NCI-H524 treated with DMSO at 0.1 percent for 48 hours (cell line): ENCODE results near the gene CCDC17.
A peak's percentile ranks its signal among the peaks of the same experiment; 100 is the strongest.
"Not testable (repeated sequence)": the region's sequence is repeated elsewhere in the genome, so short reads cannot be mapped to it uniquely, and the experiment has no call there.

ENCODE experiments used
- DNase-seq: peaks from one replicate; lab custom pipeline; 2025; lab: John Stamatoyannopoulos, UW

CCDC17 gene

DNA sequence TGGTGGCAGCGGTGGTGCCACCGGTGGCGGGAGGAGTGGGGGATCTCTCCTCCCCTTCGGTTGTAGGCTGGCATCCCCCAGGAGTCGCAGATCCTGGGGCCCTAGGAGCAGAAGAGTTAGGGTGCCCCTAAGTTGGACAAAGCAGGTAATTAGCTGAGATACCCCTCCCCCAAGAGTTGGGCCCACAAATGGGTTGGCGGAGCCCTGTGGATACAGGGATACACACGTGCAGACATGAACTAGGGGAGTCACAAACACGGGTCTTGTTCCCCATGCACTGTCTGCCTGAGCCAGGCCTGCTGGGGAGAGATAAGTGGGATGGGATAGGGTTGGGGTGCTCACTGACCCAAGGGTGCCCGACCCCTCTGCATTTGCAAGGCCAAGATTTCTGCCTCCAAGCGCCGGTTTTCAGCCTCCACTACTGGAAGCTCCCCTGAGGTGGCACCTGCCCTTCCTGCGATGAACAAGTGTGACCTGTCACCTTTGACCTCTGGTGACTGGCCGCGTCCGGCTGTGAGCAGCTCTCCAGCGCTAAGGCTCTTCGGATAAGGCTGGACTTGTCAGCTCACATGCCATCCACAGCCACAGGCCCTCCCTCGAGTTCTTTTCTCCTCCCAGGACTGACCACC lies 1.8 kb downstream of the CCDC17 start:
- no peak for DNase-seq

GRCh38 chr1:45621501-45621836 lies 2.4 kb downstream of the CCDC17 start:
- DNase-seq = no peak

- no peak for DNase-seq
Observed at GRCh38 chr1:45620588-45621500, 3.0 kb downstream of the CCDC17 start.

DNA sequence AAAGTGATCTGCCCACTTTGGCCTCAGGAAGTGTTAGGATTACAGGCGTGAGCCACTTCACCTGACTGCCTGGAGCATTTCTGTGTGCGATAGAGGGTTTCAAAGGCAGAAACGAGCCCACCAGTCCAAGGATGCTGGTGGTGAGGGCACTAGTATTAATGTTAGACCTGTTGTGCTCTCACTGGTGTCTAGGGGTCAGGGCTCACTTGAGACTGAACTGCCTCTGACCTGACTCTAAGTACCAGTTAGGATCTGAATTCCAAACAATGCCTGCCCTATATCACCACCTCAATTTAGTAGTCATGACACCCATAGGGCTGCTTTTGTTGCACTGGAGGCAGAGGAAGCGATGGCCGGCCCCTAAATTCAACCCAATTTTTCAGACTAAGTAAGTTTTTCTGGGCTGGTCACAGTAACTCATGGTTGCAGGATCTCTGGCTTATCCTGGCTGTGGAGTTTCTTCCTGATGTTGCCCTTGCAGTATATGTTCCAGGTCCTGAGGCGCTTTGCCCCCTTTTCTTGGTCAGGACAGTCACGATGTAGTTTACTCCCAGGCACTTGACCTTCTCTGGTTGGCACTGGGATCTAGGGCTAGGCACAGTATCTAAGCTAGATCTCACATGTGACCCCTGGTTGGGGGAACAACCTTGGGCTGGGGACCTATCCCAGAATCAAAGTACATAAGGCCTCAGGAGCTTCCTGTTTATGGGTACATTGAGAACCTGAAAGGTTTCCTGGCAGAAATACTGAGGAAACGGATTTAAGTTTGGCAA lies 4.5 kb downstream of the CCDC17 start:
- no peak for DNase-seq

DNA sequence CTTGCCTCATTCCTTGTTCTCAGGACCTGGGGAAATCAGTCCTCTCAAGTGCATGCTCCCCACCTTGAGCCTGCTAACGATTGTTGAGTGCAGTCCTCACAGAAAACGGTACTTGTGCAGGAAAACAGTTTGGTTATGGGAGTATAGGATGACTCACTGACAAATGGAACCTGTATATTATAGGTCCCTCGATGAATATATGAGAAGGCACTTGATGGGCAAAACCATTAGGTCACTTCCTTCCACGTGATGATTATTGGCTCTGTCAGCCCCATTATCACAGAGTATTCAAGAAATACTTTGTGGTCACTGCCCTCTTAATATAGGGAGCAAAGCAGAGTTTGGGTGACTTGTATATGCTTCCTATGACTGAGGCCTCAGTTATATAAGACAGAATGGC lies 6.2 kb downstream of the CCDC17 start:
- DNase-seq = no peak

DNA sequence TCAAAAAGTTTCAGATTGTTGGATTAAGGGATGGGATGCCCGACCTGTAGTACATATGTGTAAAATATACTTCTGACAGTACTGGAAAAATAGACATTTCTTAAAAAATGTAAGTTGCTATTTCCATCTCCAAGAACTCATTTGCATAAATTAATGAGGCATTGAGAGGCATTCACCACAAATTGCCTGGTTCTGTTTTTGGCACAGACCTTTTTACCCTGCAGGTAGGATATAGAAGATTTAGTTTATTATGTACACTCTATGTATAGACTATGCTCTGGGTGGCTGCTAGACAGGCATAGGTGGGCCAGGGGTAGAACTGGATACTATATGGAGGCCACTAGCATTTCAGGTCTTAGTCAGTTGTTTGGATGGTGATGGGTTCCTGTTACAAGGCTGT lies 8.0 kb downstream of the CCDC17 start:
- DNase-seq = no peak

GRCh38 chr1:45612941-45613579 lies 10.8 kb downstream of the CCDC17 start:
- DNase-seq = no peak

DNA sequence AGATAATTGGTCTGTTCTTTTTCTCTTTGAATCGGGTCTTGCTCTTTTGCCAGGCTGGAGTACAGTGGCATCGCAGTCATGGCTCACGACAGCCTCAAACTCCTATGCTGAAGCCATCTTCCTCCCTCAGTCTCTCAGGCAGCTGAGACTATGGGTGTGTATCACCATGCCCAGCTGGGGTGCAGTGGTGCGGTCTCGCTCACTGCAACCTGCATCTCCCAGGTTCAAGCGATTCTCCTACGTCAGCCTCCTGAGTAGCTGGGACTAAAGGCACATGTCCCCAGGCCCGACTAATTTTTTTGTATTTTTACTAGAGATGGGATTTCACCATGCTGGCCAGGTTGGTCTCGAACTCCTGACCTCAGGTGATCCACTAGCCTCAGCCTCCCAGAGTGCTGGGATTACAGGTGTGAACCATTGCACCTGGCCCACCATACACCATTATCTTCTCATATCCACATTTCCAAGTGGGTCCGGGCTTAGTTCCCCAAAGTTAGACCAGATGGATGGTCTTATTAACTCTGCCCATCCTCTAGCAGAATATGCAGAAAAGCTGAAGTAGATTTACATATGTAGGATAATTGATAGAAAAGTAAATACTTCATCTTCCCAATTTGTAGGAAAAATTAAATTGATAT lies 13.1 kb downstream of the CCDC17 start:
- DNase-seq = no peak

DNA sequence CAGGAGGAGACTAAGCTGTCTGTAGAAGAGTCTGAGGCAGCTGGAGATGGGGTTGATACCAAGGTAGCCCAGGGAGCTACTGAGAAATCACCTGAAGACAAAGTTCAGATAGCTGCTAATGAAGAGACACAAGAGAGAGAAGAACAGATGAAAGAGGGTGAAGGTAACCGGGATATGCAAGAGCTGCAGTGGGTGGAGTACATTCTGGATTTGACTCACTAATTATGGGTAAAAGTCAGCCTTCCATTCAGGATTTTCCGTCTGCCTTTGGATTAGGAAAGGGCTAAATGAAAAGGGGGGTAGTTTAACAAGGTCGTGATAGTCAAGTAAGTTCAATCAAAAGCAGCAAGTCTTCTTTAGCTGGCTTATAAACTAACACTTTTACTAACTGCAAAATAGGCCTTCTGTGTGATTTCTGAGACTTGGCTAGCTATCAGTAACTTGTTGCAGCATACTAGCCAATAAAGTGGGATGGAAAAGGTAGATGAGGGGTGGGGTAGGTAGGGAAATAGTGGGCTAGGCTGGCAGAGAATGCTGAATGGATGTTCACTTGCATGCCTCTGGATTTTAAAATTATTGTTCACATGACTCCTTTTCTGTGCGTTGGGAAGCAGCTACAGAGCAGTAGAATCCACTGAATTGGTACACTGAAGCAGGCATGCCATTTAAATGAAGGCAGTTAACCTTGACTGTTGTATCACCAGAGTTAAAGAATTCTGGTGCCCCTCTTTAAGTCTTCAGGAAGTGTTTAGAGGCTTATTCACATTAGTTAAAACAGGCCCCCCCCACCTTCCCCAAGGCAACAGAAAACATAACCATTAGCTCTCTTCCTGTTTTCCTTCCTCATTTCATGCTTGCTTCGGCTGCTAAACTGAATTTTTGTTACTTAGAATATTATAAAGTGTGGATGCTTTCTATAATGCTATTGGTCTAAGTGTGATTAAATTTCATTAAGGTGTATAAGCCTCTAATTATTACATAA lies 15.4 kb downstream of the CCDC17 start:
- no peak for DNase-seq

DNA sequence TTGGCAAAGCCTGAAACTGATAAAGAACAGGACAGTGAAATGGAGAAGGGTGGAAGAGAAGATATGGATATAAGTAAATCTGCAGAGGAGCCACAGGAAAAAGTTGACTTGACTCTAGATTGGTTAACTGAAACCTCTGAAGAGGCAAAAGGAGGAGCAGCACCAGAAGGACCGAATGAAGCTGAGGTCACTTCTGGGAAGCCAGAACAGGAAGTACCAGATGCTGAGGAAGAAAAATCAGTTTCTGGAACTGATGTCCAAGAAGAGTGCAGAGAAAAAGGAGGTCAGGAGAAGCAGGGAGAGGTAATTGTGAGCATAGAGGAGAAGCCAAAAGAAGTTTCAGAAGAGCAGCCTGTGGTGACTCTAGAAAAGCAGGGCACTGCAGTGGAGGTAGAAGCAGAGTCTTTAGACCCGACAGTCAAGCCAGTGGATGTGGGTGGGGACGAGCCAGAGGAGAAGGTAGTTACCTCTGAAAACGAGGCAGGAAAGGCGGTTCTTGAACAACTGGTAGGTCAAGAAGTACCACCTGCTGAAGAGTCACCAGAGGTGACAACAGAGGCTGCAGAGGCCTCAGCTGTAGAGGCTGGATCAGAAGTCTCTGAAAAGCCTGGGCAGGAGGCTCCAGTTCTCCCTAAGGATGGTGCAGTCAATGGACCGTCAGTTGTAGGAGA lies 16.3 kb downstream of the CCDC17 start:
- no peak for DNase-seq

DNA sequence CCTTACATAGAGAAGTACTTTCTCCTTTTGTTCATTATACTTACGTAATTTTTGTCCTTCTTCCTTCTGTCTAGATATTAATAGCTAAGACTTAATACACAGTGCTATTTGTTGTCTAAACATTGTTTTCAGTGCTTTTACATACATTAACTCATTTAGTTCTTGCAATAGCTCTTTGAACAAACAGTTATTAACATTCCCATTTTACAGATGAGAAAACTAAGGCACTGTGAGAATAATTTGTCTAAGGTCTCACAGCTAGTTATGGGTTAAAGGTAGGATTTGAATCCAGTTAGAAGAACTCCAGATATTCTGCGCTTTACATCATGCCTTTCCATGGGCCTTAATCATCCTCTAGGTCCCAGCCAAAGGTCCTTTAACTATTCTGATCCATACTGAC lies 19.6 kb downstream of the CCDC17 start:
- DNase-seq = no peak

- not testable (repeated sequence) for DNase-seq
Observed at GRCh38 chr1:45596765-45597164, 27.1 kb downstream of the CCDC17 start.

- DNase-seq = no peak
Observed at GRCh38 chr1:45594412-45594811, 29.4 kb downstream of the CCDC17 start.

DNA sequence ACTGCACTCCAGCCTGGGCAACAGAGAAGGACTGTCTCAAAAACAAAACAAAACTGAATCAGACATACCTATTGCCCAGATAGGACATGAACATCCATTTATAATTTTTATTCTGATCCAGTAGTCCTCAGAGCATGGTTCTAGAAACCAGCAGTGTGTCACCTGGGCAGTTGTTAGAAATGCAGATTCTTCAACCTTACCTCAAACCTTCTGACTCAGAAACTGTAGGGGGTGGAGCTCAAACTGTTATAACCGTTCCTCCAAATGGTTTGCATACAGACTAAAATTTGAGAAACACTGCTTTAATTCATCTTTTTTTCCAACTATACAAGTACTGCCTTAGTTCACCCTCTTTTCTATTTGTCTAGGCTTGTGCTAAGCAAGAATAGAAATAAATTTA lies 34.0 kb downstream of the CCDC17 start:
- DNase-seq = no peak

DNA sequence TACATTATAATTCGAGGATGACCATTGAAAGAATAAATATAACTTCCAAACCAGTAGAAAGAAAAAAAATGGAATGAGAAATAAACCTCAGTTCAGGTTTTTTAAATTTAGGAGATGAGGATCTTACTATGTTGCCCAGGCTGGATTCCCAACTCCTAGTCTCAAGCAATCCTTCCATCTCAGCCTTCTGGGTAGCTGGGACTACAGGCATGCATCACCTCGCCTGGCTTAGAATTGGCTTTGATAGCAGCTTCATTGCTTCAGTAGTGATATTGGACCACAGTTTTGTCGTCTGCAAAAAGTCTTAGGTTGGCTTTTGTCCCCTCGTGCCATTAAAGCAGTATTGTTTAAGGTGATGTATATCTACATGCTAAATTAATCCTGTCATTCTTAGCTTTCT lies 37.1 kb downstream of the CCDC17 start:
- DNase-seq = no peak

DNA sequence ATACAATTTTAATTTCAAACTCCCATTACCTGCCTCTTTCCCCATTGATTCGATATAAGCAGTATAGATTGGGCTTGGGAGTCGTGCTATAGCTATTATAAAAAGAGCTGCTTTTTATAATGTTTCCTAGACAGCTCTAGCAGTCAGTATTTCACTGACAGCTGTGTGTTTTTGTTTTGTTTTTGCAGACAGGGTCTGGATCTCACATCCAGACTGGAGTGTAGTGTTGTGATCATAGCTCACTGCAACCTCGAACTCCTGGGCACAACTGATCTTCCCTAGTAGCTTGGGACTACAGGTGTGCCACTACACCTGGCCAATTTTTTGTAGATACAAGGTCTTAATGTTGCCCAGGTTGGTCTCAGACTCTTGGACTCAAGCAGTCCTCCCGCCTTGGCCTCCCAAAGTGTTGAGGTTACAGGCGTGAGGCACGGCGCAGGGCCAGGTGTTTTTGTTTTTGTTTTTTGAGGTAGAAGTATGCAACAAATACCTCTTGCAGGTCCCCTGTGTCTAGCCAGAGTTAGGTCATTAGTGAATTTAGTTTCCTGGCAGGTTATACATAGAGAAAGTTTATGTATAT lies 38.3 kb downstream of the CCDC17 start:
- no peak for DNase-seq

DNA sequence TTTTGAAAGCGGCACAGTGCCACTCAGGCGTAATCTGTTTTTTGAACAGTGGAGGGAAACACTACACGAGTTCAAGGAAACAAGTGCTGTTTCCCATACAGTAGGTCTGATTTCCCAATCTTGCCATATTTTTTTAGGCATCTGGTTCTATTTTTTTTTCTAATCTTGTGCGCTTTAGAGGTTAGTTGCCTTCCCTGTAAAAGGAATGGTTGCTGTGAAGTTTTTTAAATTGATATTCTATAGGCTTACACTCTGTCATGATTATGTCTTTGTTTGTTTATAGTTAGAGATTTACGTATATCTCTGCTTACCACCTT lies 38.8 kb downstream of the CCDC17 start:
- no peak for DNase-seq

- DNase-seq = peak; percentile 39
Observed at GRCh38 chr1:45584351-45585109, 39.3 kb downstream of the CCDC17 start.

DNA sequence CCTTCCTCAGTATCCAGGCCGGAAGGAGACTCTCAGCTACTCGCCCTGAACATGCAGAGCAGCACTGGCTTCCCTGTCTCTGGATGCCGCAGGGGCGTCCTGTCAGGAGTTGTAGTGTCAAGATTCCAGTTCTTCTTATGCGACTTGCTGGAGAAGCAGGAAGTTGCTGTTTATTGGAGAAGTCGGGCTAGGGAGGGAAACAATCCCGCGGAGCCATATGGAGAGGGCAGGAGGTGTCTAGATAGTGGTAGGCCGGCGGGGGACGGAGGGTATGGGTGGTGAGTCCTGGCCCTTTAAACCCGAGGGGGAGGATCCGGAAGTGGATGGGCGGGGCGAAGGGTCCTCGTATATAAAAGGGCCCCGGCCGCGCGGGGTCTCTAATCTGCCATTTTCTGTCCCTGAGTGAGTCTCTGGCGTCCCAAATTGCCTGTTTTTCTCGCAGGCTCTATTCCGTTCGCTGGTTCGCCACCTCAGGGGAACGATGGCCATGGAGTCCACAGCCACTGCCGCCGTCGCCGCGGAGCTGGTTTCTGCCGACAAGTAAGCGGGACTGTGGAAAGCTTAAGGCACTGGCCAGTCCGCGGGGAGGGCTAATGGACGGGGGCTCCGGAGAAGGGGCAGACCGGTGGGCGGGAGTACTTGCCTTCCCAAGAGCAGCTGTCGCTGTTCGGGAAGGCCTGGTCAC lies 40.0 kb downstream of the CCDC17 start, which contains the start of gene NASP:
NASP (plus strand) TSS at position 376 of the 685 bp plus-strand sequence; CDS start at position 482, 106 bp downstream.
- peak; percentile 36 for DNase-seq
